Activated CD4-positive, alpha-beta T cell treated with anti-CD3 and anti-CD28 coated beads, Interleukin-2, amount 50 U/mL, for 48 hours (primary cell): ENCODE data around the gene MCRIP2.
"Not testable (repeated sequence)": the region's sequence is repeated elsewhere in the genome, so short reads cannot be mapped to it uniquely, and the experiment has no call there.

ENCODE experiments used
- DNase-seq, 2 experiments: peaks; one replicate each; pipeline ENCODE4 v3.0.0-alpha.2; 2020

Gene MCRIP2

GRCh38 chr16:641326-642188, at the start of gene MCRIP2:
MCRIP2 (plus strand) TSS chr16:641828; CDS start chr16:641992, 164 bp downstream.
- peak; percentile 84 to 86 for DNase-seq

DNA sequence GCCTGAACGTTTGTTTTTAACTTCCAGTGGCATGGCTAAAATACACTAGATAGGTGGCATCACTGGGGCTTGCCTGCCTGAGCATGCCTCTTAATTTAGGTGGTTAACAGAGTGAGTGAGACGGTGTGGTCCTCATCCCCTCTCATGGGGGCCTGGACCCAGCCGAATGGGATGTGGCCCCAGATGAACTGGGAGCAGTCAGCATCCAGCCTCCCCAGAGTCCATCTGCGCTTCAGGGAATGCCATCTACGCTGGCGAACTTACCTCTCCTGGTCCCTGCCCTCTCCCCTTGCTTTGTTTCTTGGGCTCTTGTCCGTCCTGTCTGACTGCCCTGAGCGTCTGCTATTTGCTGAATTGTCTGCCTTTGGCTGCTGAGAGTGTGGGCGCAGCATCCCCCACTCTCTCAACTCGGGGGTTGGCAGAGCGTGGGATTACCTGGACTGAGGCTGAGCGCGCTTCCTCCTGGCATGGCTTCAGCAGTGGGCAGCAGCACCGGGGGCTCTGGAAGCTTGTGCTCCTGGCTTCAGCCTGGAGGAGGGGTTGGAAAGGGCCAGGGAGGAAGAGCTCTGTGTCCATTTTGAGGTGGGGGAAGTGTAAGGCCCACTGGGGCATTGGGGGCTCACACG, 49.6 kb upstream of the MCRIP2 start:
- no peak for DNase-seq

GRCh38 chr16:592518-593306, 48.9 kb upstream of the MCRIP2 start:
- DNase-seq, result no peak

DNA sequence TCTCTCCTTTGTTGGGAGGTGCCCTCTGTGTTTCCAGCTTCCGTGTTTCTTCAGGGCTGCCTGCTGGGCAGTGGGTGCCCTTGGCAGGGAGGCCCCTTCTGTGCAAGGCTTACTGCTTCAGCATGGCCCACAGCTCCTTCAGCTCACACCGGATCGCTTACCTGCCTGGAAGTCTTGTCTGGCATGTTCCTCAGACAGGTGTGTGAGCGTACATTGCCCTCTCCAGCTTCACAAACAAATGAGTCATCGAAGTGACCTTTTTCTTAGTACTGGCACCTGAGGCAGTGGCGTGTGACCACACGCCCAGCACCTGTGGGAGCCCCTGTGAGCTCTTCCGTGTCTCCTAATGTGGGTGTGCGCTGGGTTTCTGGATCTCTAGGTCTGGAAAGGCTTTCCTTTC, 48.2 kb upstream of the MCRIP2 start:
- DNase-seq, result no peak

- DNase-seq, result no peak
These were observed 47.8 kb upstream of the MCRIP2 start for GRCh38 chr16:593807-594206.

GRCh38 chr16:595094-595528, 46.5 kb upstream of the MCRIP2 start:
- no peak for DNase-seq

GRCh38 chr16:595942-596735, 45.5 kb upstream of the MCRIP2 start:
- DNase-seq, result no peak

- DNase-seq, result no peak
These were observed 44.9 kb upstream of the MCRIP2 start for GRCh38 chr16:596736-597060.

GRCh38 chr16:597655-598054, 44.0 kb upstream of the MCRIP2 start:
- DNase-seq, result not testable (repeated sequence)

- no peak for DNase-seq
These were observed 42.5 kb upstream of the MCRIP2 start for GRCh38 chr16:598823-599739.

- no peak for DNase-seq
These were observed 40.8 kb upstream of the MCRIP2 start for GRCh38 chr16:600781-601180.

DNA sequence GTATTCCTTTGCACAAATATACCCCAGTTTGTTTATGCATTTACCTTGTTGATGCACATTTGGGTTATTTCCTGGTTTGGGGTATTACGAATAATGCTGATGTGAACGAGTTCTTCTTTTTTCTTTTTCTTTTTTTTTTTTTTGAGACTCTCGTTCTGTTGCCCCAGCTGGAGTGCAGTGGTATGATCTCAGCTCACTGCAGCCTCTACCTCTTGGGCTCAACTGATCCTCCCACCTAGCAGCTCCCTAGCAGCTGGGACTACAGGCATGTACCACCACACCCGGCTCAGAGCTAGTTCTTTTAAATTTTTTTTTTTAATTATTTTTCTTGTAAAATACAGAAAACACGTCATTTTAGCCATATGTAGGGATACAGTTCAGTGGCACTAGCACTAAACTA, 37.7 kb upstream of the MCRIP2 start:
- DNase-seq, result no peak

- DNase-seq, result no peak
These were observed 34.8 kb upstream of the MCRIP2 start for GRCh38 chr16:606656-607307.

DNA sequence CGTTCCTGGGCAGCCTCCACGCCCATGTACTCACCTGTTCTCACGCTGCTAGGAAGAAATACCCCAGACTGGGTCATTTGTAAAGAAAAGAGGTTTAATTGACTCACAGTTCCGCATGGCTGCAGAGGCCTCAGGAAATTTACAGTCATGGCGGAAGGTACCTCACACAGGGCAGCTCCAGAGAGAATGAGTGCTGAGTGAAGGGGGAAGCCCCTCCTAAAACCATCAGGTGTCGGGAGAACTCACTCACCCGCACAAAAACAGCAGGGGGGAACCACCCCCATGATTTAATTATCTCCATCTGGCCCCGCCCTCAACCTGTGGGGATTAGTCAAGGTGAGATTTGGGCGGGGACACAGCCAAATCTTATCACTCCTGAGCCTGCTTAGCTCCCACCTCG, 33.6 kb upstream of the MCRIP2 start:
- DNase-seq, result peak; percentile 66 to 72

- no peak for DNase-seq
These were observed 32.3 kb upstream of the MCRIP2 start for GRCh38 chr16:609316-609715.

DNA sequence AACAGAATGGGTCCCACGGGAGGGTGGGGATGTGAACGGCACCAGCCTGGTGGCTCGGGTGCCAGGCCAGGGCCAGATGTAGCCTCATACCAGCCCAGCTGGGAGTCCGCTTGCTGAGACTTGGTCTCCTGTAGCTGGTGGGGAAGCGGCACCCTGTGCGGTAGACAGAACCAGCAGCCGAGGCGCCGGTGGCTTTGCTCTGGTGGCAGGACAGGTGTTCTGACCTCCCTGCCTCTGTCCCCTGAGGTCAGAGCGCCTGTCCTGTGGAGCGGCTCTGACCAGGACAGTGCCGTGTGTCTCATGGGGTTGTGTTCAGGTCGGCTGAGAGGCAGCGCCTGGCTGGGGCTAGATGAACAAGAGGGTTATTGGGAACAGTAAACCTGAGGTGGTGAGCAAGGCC, 31.6 kb upstream of the MCRIP2 start:
- DNase-seq, result no peak

- peak; percentile 68 to 78 for DNase-seq
These were observed 30.9 kb upstream of the MCRIP2 start for GRCh38 chr16:610513-611381.

DNA sequence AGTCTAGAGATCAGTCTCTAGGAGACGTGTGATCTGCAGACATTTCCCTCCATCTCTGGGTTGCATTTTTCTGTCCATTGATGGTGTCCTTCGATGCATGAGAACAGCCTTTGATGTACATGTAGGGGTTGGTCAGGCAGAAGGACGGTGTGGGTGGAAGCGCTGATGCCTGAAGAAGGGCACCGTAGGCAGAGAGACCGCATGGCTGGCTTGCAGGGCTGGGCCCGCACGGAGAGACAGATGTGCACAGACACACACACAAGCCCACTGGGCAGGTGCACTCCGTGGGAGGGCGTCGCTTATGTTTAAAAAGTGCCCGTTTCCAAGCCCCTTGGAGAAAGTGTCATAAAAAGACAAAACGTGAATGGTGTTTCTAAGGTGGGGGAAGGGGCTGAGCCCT, 26.5 kb upstream of the MCRIP2 start:
- no peak for DNase-seq

DNA sequence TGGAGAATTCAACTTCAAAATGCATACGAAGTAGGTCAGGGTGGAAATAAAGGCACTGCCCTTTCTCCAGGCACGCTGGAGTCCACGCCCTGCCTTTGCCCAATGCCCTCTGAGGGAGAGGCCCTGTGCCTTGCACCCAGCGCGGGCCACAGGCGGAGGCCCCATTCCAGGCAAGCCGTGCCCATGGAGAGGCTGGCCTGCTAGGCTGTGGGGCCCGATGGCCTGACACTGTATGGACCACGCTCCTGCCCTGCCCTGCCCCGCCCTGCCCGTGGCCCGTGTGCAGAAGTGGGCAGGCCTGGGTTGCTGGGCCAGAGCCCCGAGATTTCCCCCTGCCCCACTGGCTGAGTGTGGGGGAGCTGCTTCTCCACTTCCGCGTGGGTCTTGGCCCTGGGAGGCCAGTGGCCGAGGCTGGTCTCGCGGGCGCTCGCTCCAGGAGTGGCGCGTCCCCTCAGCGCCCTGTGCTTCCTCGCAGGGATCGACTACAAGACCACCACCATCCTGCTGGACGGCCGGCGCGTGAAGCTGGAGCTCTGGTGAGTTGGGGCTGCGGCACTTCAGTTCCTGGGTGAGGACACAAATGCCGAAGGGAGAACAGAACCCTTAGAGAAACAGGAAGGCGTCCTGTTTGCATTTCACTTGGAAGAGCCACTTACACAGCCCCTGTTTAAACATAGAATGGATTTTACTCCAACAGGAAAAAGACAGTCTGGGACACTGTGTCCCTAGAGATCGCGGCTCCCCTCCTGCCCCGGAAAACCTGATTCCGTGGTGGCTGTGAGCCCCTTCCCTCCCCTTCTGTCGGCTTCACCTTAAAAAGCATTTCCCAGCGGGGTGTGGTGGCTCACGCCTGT, 24.7 kb upstream of the MCRIP2 start:
- no peak for DNase-seq
